Measurements from ENCODE around the gene DCST2. TPM values are rescaled to one million over a fixed set of nuclear protein-coding genes. Genes with fewer than 3 reads are reported as not detected.

Gene DCST2
- total and polyA plus RNA-seq, 9 of the 15 experiments (the other 6 are each of a cell fraction or from before 2014, with no cell fraction given), result 0.09 to 0.49 (median 0.11) TPM; not detected in 3

DNA sequence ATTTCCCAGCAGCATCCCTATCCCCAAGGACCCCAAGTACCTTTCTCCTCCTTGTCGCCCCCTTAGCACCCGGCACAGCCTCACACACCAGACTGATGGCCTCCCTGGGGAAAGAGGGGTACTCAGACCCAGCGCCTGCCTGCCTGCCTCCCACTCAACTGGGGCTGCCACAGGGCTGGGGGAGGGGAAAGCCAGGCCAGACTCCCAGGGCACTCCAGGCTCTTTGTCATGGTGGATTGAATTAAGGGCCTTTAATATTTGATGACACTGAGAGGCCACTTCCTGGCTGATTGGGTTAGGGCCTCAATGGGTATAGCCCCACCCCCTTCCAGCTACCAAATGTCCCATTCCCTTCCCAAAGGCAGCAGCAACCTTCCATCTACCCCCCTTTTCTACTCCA, 64.8 kb downstream of the DCST2 start:
- peaks cover 40 to 55% of the 10 kb centered on the region in 2 experiments for H3K4me1 ChIP-seq (replicated peaks in 1 of 2; ENCODE audit: control insufficient read depth in 2 of 2, insufficient read depth in 2 of 2, low read length in 2 of 2)
- no peaks in the 10 kb centered on the region for H3K9me3 ChIP-seq (replicated peaks; ENCODE audit: control insufficient read depth, insufficient read depth, low read depth, low read length)
- H2AFZ ChIP-seq (ENCODE audit: low read depth, low read length), result no peak overlapping the region
- ATAC-seq, result no peak
- in situ Hi-C loops (cut with MboI) (no loop called here), intact Hi-C loops (cut with micrococcal nuclease) (no loop called here)
- H3K4me2 ChIP-seq (ENCODE audit: insufficient read depth, low read length), result no peak overlapping the region
- TF ChIP-seq RBFOX2 (IDR thresholded peaks at IDR 0.05; ENCODE audit: low read depth, low read length) (peak; percentile 54), PCBP1 (IDR thresholded peaks at IDR 0.05; ENCODE audit: low read depth, low read length, poor library complexity, severe bottlenecking) (no peak), POLR2G (IDR thresholded peaks at IDR 0.05; ENCODE audit: low read depth, low read length) (0 out of 2 replicates have a peak, but pooled peaks have one; percentile 27)
- H3K4me3 ChIP-seq, result no peak overlapping the region
- peak overlapping the region in 1 of 2 experiments; percentile 68; a peak in 2 of 4 replicates for H3K9ac ChIP-seq (ENCODE audit: insufficient read depth in 1 of 2, low read depth in 2 of 2, low read length in 2 of 2)
- H4K20me1 ChIP-seq (replicated peaks; ENCODE audit: control insufficient read depth, insufficient read depth, low read length), result no peaks in the 10 kb centered on the region
- H3K36me3 ChIP-seq (ENCODE audit: control insufficient read depth, insufficient read depth, low read length), result peaks cover 59% of the 10 kb centered on the region
- POLR2A ChIA-PET, result interaction anchor here (0.6 to 0.7 kb wide), 3 partner anchors 13 to 275 kb away, joined by 3 read pairs; partner anchors contain the start of gene PBXIP1
- FAIRE-seq, result no peak
- no peaks in the 10 kb centered on the region for H3K9me1 ChIP-seq (ENCODE audit: control insufficient read depth, insufficient read depth, low read length)
- BruUV-seq (replicated peaks), result no TSS peak
- CTCF ChIA-PET (ENCODE audit: low intra/inter-chr PET ratio), result no interaction called here
- H3K27me3 ChIP-seq (ENCODE audit: control insufficient read depth in 2 of 2, insufficient read depth in 2 of 2, low read length in 2 of 2), result no peaks in the 10 kb centered on the region; a peak in 1 of 5 replicates
- no peak for DNase-seq (ENCODE audit: extremely low read depth in 1 of 4, low spot score in 3 of 4)
- H3K27ac ChIP-seq (ENCODE audit: extremely low read depth, low read depth, low read length), result no peak overlapping the region
- peaks cover 42% of the 10 kb centered on the region for H3K79me2 ChIP-seq (ENCODE audit: control insufficient read depth, insufficient read depth, low read length)
- 83% methylated on average over 3 of the region's 3 CpGs for WGBS (ENCODE audit: insufficient coverage, low coverage, missing lambda C conversion rate)

Small RNAs within 50 kb of the gene (microRNA-seq; reads per million reads assigned to microRNA genes)
- gene MIR4258 (ENCODE audit: borderline microRNAs expressed), result 0.46 reads per million

Small RNAs within 50 kb of the gene (small RNA-seq; reads per million reads assigned to genes)
- not detected for gene MIR4258

Other genes starting within 250 kb of the DCST2 start
Only the 7 nearest of the 24 such genes appear.
- gene FLAD1, start 50.4 kb downstream of the DCST2 start, total RNA-seq (2014; rRNA removed), result 67.0 and 87.6 TPM in 2 replicates
- 41.3 and 56.1 TPM in 2 replicates for gene FLAD1, start 50.4 kb downstream of the DCST2 start, total RNA-seq (2014; rRNA removed; fragmentation: Illumina TruSeq; extraction: Trizol)
- gene FLAD1, start 50.4 kb downstream of the DCST2 start, total RNA-seq (2015; rRNA removed; fragmentation: Illumina TruSeq; extraction: Trizol), result 65.8 and 68.6 TPM in 2 replicates
- 74.4 and 79.8 TPM in 2 replicates for gene FLAD1, start 50.4 kb downstream of the DCST2 start, total RNA-seq (2021)
- 61.2 and 75.6 TPM in 2 replicates for gene FLAD1, start 50.4 kb downstream of the DCST2 start, polyA plus RNA-seq (2011; rRNA removed)
- 78.8 and 82.3 TPM in 2 replicates for gene FLAD1, start 50.4 kb downstream of the DCST2 start, polyA plus RNA-seq (2014; fragmentation: Illumina TruSeq; extraction: Trizol)
- 10 to 100 TPM; 24.9 to 46.7 TPM for gene FLAD1, start 50.4 kb downstream of the DCST2 start, polyA plus RNA-seq (2014; fragmentation: Nextera tagmentation; extraction: Ambion mirVana)
- 85.8 and 98.9 TPM in 2 replicates for gene FLAD1, start 50.4 kb downstream of the DCST2 start, polyA plus RNA-seq (2014; rRNA removed)
- 0.24 and 0.86 TPM in 2 replicates for gene LENEP, start 40.2 kb downstream of the DCST2 start, total RNA-seq (2014; rRNA removed)
- 0.47 TPM in 1 of 2 replicates, not detected in the other for gene LENEP, start 40.2 kb downstream of the DCST2 start, total RNA-seq (2014; rRNA removed; fragmentation: Illumina TruSeq; extraction: Trizol)
- 0.45 and 0.87 TPM in 2 replicates for gene LENEP, start 40.2 kb downstream of the DCST2 start, total RNA-seq (2015; rRNA removed; fragmentation: Illumina TruSeq; extraction: Trizol)
- 0.56 TPM in 1 of 2 replicates, not detected in the other for gene LENEP, start 40.2 kb downstream of the DCST2 start, total RNA-seq (2021)
- gene LENEP, start 40.2 kb downstream of the DCST2 start, polyA plus RNA-seq (2011; rRNA removed), result not detected in 2 replicates
- not detected in 2 replicates for gene LENEP, start 40.2 kb downstream of the DCST2 start, polyA plus RNA-seq (2014; fragmentation: Illumina TruSeq; extraction: Trizol)
- not detected for gene LENEP, start 40.2 kb downstream of the DCST2 start, polyA plus RNA-seq (2014; fragmentation: Nextera tagmentation; extraction: Ambion mirVana)
- 0.23 and 0.35 TPM in 2 replicates for gene LENEP, start 40.2 kb downstream of the DCST2 start, polyA plus RNA-seq (2014; rRNA removed)
- gene ZBTB7B, start 31.0 kb downstream of the DCST2 start, total RNA-seq (2014; rRNA removed), result 31.3 and 40.6 TPM in 2 replicates
- 6.7 and 6.9 TPM in 2 replicates for gene ZBTB7B, start 31.0 kb downstream of the DCST2 start, total RNA-seq (2014; rRNA removed; fragmentation: Illumina TruSeq; extraction: Trizol)
- 21.9 and 23.3 TPM in 2 replicates for gene ZBTB7B, start 31.0 kb downstream of the DCST2 start, total RNA-seq (2015; rRNA removed; fragmentation: Illumina TruSeq; extraction: Trizol)
- 46.5 and 48.2 TPM in 2 replicates for gene ZBTB7B, start 31.0 kb downstream of the DCST2 start, total RNA-seq (2021)
- 15.2 and 22.8 TPM in 2 replicates for gene ZBTB7B, start 31.0 kb downstream of the DCST2 start, polyA plus RNA-seq (2011; rRNA removed)
- gene ZBTB7B, start 31.0 kb downstream of the DCST2 start, polyA plus RNA-seq (2014; fragmentation: Illumina TruSeq; extraction: Trizol), result 13.5 and 25.7 TPM in 2 replicates
- gene ZBTB7B, start 31.0 kb downstream of the DCST2 start, polyA plus RNA-seq (2014; fragmentation: Nextera tagmentation; extraction: Ambion mirVana), result under 1 TPM; 0.04 to 0.08 TPM
- 23.2 and 28.7 TPM in 2 replicates for gene ZBTB7B, start 31.0 kb downstream of the DCST2 start, polyA plus RNA-seq (2014; rRNA removed)
- gene DCST1, start within 50 bp of the DCST2 start, total RNA-seq (2014; rRNA removed), result not detected in 2 replicates
- not detected in 2 replicates for gene DCST1, start within 50 bp of the DCST2 start, total RNA-seq (2014; rRNA removed; fragmentation: Illumina TruSeq; extraction: Trizol)
- gene DCST1, start within 50 bp of the DCST2 start, total RNA-seq (2015; rRNA removed; fragmentation: Illumina TruSeq; extraction: Trizol), result not detected in 2 replicates
- not detected in 2 replicates for gene DCST1, start within 50 bp of the DCST2 start, total RNA-seq (2021)
- gene DCST1, start within 50 bp of the DCST2 start, polyA plus RNA-seq (2011; rRNA removed), result not detected in 2 replicates
- gene DCST1, start within 50 bp of the DCST2 start, polyA plus RNA-seq (2014; fragmentation: Illumina TruSeq; extraction: Trizol), result not detected in 2 replicates
- gene DCST1, start within 50 bp of the DCST2 start, polyA plus RNA-seq (2014; fragmentation: Nextera tagmentation; extraction: Ambion mirVana), result not detected
- not detected in 2 replicates for gene DCST1, start within 50 bp of the DCST2 start, polyA plus RNA-seq (2014; rRNA removed)
- 35.9 and 61.0 TPM in 2 replicates for gene ADAM15, start 17.5 kb upstream of the DCST2 start, total RNA-seq (2014; rRNA removed)
- 10.1 and 15.2 TPM in 2 replicates for gene ADAM15, start 17.5 kb upstream of the DCST2 start, total RNA-seq (2014; rRNA removed; fragmentation: Illumina TruSeq; extraction: Trizol)
- 34.3 and 35.4 TPM in 2 replicates for gene ADAM15, start 17.5 kb upstream of the DCST2 start, total RNA-seq (2015; rRNA removed; fragmentation: Illumina TruSeq; extraction: Trizol)
- gene ADAM15, start 17.5 kb upstream of the DCST2 start, total RNA-seq (2021), result 67.8 and 72.3 TPM in 2 replicates
- 29.8 and 54.7 TPM in 2 replicates for gene ADAM15, start 17.5 kb upstream of the DCST2 start, polyA plus RNA-seq (2011; rRNA removed)
- 32.8 and 39.7 TPM in 2 replicates for gene ADAM15, start 17.5 kb upstream of the DCST2 start, polyA plus RNA-seq (2014; fragmentation: Illumina TruSeq; extraction: Trizol)
- gene ADAM15, start 17.5 kb upstream of the DCST2 start, polyA plus RNA-seq (2014; fragmentation: Nextera tagmentation; extraction: Ambion mirVana), result 1 to 10 TPM in 1 of 2 experiments, under 1 TPM in 1; 0.69 to 2.6 TPM
- 53.2 and 66.2 TPM in 2 replicates for gene ADAM15, start 17.5 kb upstream of the DCST2 start, polyA plus RNA-seq (2014; rRNA removed)
- 7.4 and 10.6 TPM in 2 replicates for gene EFNA4, start 30.0 kb upstream of the DCST2 start, total RNA-seq (2014; rRNA removed)
- 2.0 and 2.9 TPM in 2 replicates for gene EFNA4, start 30.0 kb upstream of the DCST2 start, total RNA-seq (2014; rRNA removed; fragmentation: Illumina TruSeq; extraction: Trizol)
- 5.7 and 5.9 TPM in 2 replicates for gene EFNA4, start 30.0 kb upstream of the DCST2 start, total RNA-seq (2015; rRNA removed; fragmentation: Illumina TruSeq; extraction: Trizol)
- gene EFNA4, start 30.0 kb upstream of the DCST2 start, total RNA-seq (2021), result 4.7 and 6.1 TPM in 2 replicates
- 6.5 and 10.2 TPM in 2 replicates for gene EFNA4, start 30.0 kb upstream of the DCST2 start, polyA plus RNA-seq (2011; rRNA removed)
- 6.1 and 6.2 TPM in 2 replicates for gene EFNA4, start 30.0 kb upstream of the DCST2 start, polyA plus RNA-seq (2014; fragmentation: Illumina TruSeq; extraction: Trizol)
- gene EFNA4, start 30.0 kb upstream of the DCST2 start, polyA plus RNA-seq (2014; fragmentation: Nextera tagmentation; extraction: Ambion mirVana), result under 1 TPM; 0.68 to 0.89 TPM
- 5.9 and 6.5 TPM in 2 replicates for gene EFNA4, start 30.0 kb upstream of the DCST2 start, polyA plus RNA-seq (2014; rRNA removed)
- 4.5 and 8.6 TPM in 2 replicates for gene EFNA3, start 45.1 kb upstream of the DCST2 start, total RNA-seq (2014; rRNA removed)
- 1.7 and 3.3 TPM in 2 replicates for gene EFNA3, start 45.1 kb upstream of the DCST2 start, total RNA-seq (2014; rRNA removed; fragmentation: Illumina TruSeq; extraction: Trizol)
- gene EFNA3, start 45.1 kb upstream of the DCST2 start, total RNA-seq (2015; rRNA removed; fragmentation: Illumina TruSeq; extraction: Trizol), result 4.7 and 4.9 TPM in 2 replicates
- gene EFNA3, start 45.1 kb upstream of the DCST2 start, total RNA-seq (2021), result 6.2 and 7.1 TPM in 2 replicates
- gene EFNA3, start 45.1 kb upstream of the DCST2 start, polyA plus RNA-seq (2011; rRNA removed), result 7.3 and 10.9 TPM in 2 replicates
- gene EFNA3, start 45.1 kb upstream of the DCST2 start, polyA plus RNA-seq (2014; fragmentation: Illumina TruSeq; extraction: Trizol), result 7.9 and 9.3 TPM in 2 replicates
- gene EFNA3, start 45.1 kb upstream of the DCST2 start, polyA plus RNA-seq (2014; fragmentation: Nextera tagmentation; extraction: Ambion mirVana), result under 1 TPM; 0.59 to 0.63 TPM
- gene EFNA3, start 45.1 kb upstream of the DCST2 start, polyA plus RNA-seq (2014; rRNA removed), result 4.8 and 6.8 TPM in 2 replicates

Data from K562 (cell line).